ENCODE results near the gene NSMCE1.
A peak's percentile ranks its signal among the peaks of the same experiment; 100 is the strongest.

The NSMCE1 gene

DNA sequence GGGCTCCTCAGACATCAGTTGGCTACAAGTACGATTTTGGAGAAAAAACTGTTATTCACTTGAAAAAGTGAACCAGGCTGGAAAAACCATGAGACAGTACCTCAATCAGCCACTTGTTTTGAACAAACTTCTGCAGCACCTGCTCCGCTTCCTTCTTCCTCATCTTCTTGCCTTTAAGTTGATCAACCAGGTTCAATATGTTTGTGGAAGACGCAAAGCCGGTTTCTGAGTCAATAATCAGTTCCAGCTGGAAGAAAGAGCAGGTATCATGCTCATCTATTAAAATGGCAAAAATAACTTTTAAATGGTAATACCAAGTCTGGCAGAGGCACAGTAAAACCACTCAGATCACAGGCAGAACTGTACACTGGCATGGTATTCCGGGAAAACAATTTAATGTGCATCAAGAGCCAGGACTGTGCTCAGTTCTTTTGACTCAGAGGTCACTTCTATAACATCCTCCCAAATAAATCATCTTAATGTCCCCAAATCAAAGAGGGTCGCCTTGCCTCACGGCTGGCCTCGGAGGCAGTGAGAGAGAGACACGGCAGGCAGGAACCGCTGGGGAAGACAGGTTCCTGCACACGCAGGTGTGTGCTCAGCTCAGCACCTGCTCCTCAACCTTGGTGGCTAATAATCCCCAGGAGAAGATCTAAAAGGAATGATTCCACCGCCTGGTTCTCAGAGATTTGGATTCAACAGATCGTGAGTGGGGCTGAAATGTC lies 35.5 kb downstream of the NSMCE1 start:
- in situ Hi-C loops (cut with MboI; ENCODE audit: low pct_unique_long_range_greater_than_20kb, low sequenced_read_pairs, unreplicated experiment) = no loop called here
- TF ChIP-seq, protein P1, sequence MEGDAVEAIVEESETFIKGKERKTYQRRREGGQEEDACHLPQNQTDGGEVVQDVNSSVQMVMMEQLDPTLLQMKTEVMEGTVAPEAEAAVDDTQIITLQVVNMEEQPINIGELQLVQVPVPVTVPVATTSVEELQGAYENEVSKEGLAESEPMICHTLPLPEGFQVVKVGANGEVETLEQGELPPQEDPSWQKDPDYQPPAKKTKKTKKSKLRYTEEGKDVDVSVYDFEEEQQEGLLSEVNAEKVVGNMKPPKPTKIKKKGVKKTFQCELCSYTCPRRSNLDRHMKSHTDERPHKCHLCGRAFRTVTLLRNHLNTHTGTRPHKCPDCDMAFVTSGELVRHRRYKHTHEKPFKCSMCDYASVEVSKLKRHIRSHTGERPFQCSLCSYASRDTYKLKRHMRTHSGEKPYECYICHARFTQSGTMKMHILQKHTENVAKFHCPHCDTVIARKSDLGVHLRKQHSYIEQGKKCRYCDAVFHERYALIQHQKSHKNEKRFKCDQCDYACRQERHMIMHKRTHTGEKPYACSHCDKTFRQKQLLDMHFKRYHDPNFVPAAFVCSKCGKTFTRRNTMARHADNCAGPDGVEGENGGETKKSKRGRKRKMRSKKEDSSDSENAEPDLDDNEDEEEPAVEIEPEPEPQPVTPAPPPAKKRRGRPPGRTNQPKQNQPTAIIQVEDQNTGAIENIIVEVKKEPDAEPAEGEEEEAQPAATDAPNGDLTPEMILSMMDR (IDR thresholded peaks at IDR 0.05; ENCODE audit: extremely low read depth, insufficient read depth, missing control alignments) = no peak
- DNase-seq (ENCODE audit: low spot score) = no peak

DNA sequence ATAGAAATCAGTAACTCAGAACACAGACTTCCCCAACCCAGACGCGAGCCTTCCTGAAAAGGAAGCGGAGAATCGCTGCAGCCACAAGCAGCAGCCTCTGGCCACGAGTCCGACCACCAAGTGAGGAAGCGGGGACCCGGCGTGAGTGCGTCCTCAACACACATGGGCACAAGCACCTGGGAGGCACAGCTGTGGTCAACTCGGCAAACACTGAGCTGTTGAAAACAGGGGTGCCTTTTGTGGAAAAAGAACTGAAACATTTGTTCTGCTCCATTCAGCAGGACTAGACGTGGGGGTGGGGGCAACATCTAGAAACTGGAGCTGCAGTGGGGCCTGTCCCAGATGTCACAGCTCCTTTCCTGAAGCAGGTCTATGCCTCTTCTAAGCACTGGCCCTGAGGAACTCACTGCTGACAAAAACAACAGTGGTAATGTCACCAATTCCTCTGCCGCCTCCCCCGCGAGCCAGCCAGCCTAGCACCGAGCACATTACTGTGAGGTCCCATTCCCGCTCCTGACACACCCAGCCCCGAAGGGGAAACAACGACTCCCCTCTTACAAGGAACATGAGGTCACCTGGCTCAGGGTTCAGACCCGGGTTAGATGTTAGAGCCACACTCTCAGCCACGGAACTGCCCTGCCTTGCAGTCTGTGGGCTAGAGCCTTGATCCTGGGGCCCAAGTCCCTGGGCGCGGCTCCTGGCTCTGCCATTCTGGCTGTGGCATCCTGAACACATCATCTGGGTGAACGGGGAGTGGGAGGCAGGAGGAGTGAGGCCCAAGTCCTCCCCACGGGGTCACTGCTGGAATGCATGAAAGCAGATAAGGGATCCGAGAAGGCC lies 36.3 kb downstream of the NSMCE1 start:
- in situ Hi-C loops (cut with MboI; ENCODE audit: low pct_unique_long_range_greater_than_20kb, low sequenced_read_pairs, unreplicated experiment) = no loop called here
- TF ChIP-seq, protein P1 (IDR thresholded peaks at IDR 0.05; ENCODE audit: extremely low read depth, insufficient read depth, missing control alignments) = no peak
- no peak for DNase-seq (ENCODE audit: low spot score)

DNA sequence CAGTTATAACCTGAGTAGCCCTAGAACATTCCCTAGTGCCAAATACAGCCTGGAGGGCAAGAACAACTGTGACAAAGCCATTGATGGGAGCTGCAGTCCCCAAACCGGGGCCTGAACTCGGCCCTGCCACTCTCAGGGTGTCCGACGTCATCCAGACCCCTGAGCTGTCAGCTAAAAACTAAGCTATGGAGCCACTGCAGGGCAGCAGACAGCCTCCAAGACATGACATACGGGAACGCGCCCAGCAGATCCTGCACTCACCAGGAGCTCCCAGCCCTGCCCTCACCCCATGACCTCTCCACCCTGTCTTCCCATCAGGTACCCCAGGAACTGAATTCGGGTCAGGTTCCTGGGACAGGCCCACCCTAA lies 36.9 kb downstream of the NSMCE1 start:
- in situ Hi-C loops (cut with MboI; ENCODE audit: low pct_unique_long_range_greater_than_20kb, low sequenced_read_pairs, unreplicated experiment) = no loop called here

DNA sequence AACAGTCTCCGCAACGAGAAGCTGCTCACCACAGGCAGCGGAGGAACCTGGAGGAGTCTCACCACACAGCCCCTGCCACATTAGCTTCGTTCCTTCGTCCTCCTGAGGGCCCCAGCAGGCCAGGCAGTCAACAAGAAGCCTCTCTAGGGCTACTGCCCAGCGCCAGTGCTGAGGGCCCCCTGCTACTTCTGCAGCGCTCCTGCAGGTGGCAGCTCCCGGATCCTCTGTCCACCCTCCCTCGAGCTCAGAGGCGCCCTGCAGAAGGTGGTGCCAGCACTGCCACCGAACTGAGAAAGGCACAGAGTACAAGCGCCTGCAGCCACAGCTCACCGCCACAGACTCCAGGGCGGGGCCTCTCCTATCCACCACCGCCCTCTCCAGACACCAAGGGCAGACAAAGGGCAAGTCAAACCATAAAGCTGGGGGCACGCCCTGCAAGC lies 38.0 kb downstream of the NSMCE1 start:
- no peak for DNase-seq (ENCODE audit: low spot score)
- in situ Hi-C loops (cut with MboI; ENCODE audit: low pct_unique_long_range_greater_than_20kb, low sequenced_read_pairs, unreplicated experiment) = no loop called here
- TF ChIP-seq, protein P1 (IDR thresholded peaks at IDR 0.05; ENCODE audit: extremely low read depth, insufficient read depth, missing control alignments) = no peak

More for the DNA sequence above, 36.9 kb downstream of the NSMCE1 start:
- DNase-seq (ENCODE audit: low spot score) = no peak
- TF ChIP-seq, protein P1 (IDR thresholded peaks at IDR 0.05; ENCODE audit: extremely low read depth, insufficient read depth, missing control alignments) = no peak

DNA sequence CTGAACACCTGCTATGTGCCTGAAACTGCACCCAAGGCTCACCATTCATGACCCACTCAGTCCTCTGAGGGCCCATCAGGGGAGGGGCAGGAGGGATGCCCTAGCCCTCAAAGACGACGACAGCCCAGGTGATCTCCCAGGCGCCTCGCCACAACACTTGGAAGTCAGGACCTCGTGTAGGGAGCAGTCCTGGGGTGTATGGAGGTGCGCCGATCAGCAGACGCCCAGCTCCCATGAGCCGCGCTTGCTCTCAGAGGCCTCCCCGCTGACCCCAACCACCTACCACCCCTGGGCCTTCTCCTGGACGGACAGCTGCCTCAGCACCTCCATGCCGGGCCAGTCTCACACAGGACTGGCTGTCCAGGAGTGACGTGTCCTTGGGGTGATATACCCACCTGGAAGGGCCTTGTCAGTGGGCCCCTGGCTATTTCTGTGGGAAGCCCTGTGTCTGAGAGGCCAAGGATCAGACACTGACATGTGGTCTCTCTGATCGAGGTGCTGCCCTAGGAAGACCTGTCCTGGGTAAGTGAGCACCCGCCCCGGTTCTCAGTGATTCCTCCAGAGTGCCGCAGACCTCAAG lies 38.6 kb downstream of the NSMCE1 start:
- DNase-seq (ENCODE audit: low spot score) = no peak
- TF ChIP-seq, protein P1 (IDR thresholded peaks at IDR 0.05; ENCODE audit: extremely low read depth, insufficient read depth, missing control alignments) = no peak
- in situ Hi-C loops (cut with MboI; ENCODE audit: low pct_unique_long_range_greater_than_20kb, low sequenced_read_pairs, unreplicated experiment) = no loop called here

DNA sequence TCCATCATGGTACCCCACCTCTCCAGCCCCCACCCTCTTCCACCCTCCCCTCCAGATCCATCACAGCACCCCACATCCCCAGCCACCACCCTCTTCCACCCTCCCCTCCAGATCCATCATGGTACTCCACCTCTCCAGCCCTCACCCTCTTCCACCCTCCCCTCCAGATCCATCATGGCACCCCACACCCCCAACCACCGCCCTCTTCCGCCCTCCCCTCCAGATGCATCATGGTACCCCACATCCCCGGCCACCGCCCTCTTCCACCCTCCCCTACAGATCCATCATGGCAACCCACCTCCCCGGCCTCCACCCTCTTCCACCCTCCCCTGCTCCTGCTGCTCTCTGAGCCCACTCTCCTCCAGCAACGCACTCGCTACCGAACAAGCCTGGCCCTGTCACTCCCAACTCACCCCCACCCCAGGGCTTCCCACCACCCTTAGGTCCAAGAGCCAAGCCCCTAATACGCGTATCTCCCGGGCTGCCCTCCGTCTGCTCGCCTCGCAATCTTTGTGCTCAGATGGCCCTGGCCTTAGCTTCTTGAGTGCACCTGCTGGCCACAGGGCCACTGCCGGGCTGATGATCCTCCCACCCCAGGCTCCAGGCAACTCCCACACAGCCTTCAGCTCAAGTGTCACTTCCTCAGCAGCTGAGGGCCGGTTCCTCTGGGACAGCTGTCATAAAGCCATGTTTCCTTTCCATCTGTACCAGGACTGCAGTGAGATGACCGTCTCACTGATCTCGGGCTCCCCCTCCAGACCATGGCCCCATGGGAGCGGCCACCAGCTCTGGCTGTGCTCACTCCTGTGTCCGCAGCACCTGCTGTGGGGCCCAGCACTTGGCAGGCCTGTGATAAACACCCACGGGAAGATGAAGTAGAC lies 39.7 kb downstream of the NSMCE1 start:
- no peak for DNase-seq (ENCODE audit: low spot score)
- TF ChIP-seq, protein P1 (IDR thresholded peaks at IDR 0.05; ENCODE audit: extremely low read depth, insufficient read depth, missing control alignments) = peak; percentile 27
- in situ Hi-C loops (cut with MboI; ENCODE audit: low pct_unique_long_range_greater_than_20kb, low sequenced_read_pairs, unreplicated experiment) = no loop called here
